ENCODE results near the gene MPP2. TPM values are rescaled to one million over a fixed set of nuclear protein-coding genes. Genes with fewer than 3 reads are reported as not detected.

The MPP2 gene
- total and polyA plus RNA-seq, 7 donors: 0.23 to 33.0 (median 10.9) TPM

DNA sequence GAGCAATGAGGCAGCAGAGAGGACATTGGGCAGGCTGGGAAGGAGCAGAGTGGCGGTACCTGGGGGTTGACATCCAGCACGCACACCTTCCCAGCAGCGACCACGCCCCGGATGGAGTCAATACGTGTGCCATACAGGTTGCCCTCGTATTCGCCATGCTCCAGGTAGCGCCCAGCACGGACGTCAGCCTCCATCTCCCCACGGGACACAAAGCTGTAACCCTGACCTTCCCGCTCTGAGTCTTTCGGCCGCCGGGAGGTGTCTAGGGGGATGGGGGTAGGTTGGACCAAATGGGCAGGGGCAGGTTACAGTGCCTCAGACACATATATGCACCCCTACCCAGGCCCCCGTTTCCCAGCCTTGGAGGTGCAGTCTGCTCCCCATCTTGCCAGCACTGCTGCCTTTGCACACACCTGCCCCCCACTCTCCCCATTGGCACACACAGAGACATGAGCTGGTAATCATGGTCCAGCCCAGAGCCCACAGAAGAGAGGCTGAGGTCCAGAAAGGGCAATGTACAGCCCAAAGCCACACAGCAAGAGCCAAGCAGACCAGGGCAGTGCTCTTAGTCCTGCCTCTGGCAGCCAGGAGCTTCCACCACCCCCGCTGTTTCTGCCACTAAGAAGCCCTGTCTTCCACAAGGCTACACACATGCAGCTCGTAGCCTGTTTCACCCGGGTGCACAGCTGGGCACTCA is 27.5 kb downstream of the MPP2 start:
- Histone ChIP-seq H3K27ac (no peak overlapping the region), H3K36me3 (peaks cover 8 to 56% (median 18%) of the 10 kb centered on the region in 4 donors), H3K9me3 (no peaks in the 10 kb centered on the region), H3K4me3 (no peak overlapping the region), H3K4me1 (peaks cover 0 to 6% (median 4%) of the 10 kb centered on the region in 4 donors), H3K27me3 (no peaks in the 10 kb centered on the region)
- TF ChIP-seq POLR2A (IDR thresholded peaks at IDR 0.05): no peak
- TF ChIP-seq, protein P1, sequence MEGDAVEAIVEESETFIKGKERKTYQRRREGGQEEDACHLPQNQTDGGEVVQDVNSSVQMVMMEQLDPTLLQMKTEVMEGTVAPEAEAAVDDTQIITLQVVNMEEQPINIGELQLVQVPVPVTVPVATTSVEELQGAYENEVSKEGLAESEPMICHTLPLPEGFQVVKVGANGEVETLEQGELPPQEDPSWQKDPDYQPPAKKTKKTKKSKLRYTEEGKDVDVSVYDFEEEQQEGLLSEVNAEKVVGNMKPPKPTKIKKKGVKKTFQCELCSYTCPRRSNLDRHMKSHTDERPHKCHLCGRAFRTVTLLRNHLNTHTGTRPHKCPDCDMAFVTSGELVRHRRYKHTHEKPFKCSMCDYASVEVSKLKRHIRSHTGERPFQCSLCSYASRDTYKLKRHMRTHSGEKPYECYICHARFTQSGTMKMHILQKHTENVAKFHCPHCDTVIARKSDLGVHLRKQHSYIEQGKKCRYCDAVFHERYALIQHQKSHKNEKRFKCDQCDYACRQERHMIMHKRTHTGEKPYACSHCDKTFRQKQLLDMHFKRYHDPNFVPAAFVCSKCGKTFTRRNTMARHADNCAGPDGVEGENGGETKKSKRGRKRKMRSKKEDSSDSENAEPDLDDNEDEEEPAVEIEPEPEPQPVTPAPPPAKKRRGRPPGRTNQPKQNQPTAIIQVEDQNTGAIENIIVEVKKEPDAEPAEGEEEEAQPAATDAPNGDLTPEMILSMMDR (IDR thresholded peaks at IDR 0.05): no peak
- no peak for TF ChIP-seq POLR2AphosphoS5 (IDR thresholded peaks at IDR 0.05)
- no peak for TF ChIP-seq EP300 (IDR thresholded peaks at IDR 0.05)
- intact Hi-C loops (cut with DNase I): loop anchor here (2.0 to 5.0 kb wide), 3 partner anchors 32 to 115 kb away; no protein-coding TSS in a partner anchor
- 72 to 87% methylated on average over 20 of the region's 20 CpGs for WGBS, 2 donors
- no peak for DNase-seq

GRCh38 chr17:43878260-43879175 is 28.8 kb downstream of the MPP2 start:
- Histone ChIP-seq H3K4me3 (no peak overlapping the region), H3K36me3 (peaks cover 8 to 56% (median 18%) of the 10 kb centered on the region in 4 donors), H3K4me1 (peaks cover 0 to 6% (median 4%) of the 10 kb centered on the region in 4 donors), H3K27ac (peak overlapping the region in 2 of 4 donors; percentile 25 to 35), H3K27me3 (no peaks in the 10 kb centered on the region), H3K9me3 (no peaks in the 10 kb centered on the region)
- no peak for TF ChIP-seq POLR2AphosphoS5 (IDR thresholded peaks at IDR 0.05)
- TF ChIP-seq, protein P1 (IDR thresholded peaks at IDR 0.05): peak; percentile 82 to 97 (median 89)
- TF ChIP-seq POLR2A (IDR thresholded peaks at IDR 0.05): no peak
- TF ChIP-seq EP300 (IDR thresholded peaks at IDR 0.05): no peak
- intact Hi-C loops (cut with DNase I): loop anchor here (2.0 to 5.0 kb wide), 3 partner anchors 34 to 116 kb away; no protein-coding TSS in a partner anchor
- WGBS, 2 donors: 13 to 24% methylated on average over 13 of the region's 13 CpGs
- DNase-seq: peak; percentile 87

DNA sequence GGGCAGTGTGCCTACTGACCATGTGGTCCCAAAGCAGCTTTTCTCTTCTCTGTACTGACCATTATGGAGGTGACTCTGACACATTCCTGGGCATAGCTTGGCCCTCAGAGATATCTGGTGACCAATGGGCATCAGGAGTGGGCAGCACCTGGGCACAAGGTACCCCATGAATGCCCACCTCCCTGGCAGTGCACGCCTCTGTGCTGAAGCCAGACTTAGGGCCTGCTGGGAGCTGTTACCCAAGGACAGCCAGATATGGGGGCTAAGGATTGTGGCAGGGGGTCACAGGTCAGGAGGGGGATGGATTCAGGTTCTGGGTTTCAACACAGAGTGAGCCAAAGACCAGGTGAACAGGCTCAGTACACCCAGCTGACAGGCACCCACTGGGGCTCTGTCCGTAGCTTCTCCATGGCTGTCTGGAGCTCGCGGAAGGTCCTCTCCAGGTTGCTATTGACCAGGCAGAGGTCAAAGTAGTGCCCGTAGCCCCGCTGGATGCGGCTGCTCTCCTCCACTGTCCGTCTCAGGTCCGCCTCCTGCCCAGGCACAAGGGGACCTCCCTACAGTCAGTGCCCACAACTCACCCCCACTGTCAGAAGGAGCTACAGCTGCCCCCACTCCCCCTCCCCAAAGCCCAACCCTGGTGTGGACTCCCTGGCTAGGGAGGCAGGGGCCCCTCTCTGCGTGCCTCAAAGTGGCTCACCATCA is 29.7 kb downstream of the MPP2 start:
- intact Hi-C loops (cut with DNase I): loop anchor here (2.0 to 5.0 kb wide), 3 partner anchors 35 to 117 kb away; no protein-coding TSS in a partner anchor
- H3K27ac ChIP-seq: no peak overlapping the region
- H3K4me3 ChIP-seq: no peak overlapping the region
- H3K4me1 ChIP-seq: peaks cover 0 to 6% (median 4%) of the 10 kb centered on the region in 4 donors
- no peak for TF ChIP-seq POLR2AphosphoS5 (IDR thresholded peaks at IDR 0.05)
- no peak for TF ChIP-seq POLR2A (IDR thresholded peaks at IDR 0.05)
- TF ChIP-seq, protein P1 (IDR thresholded peaks at IDR 0.05): no peak
- TF ChIP-seq EP300 (IDR thresholded peaks at IDR 0.05): no peak
- WGBS, 2 donors: 94 to 97% methylated on average over 10 of the region's 10 CpGs
- no peaks in the 10 kb centered on the region for H3K9me3 ChIP-seq
- no peaks in the 10 kb centered on the region for H3K27me3 ChIP-seq
- H3K36me3 ChIP-seq: peaks cover 8 to 51% (median 18%) of the 10 kb centered on the region in 4 donors
- no peak for DNase-seq

DNA sequence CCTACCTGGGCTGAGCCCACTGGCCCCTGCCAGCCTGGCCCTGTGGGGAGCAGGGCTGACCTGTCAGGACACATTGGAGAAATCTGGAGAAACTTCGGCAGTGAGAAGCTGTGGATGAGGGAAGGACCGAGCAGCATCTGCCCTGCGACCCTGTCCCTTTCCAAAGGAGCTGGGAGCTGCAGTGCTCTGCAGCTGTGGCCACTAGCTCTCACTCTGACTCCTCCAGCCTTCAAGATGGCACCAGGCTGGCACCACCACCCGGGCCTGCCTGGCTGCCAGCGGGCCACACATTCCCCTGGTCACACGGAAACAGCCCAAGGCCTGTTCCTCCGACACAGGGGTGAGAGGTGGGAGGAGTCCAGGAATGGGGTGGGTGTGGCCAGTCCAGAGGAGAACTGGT is 30.3 kb downstream of the MPP2 start:
- H3K4me3 ChIP-seq: no peak overlapping the region
- 89 to 91% methylated on average over 7 of the region's 7 CpGs for WGBS, 2 donors
- peaks cover 8 to 45% (median 15%) of the 10 kb centered on the region in 4 donors for H3K36me3 ChIP-seq
- no peak for DNase-seq
- H3K27me3 ChIP-seq: no peaks in the 10 kb centered on the region
- peaks cover 0 to 9% (median 4%) of the 10 kb centered on the region in 4 donors for H3K4me1 ChIP-seq
- no peaks in the 10 kb centered on the region for H3K9me3 ChIP-seq
- intact Hi-C loops (cut with DNase I): loop anchor here (5.0 kb wide), 1 partner anchor 35 kb away; no protein-coding TSS in a partner anchor
- H3K27ac ChIP-seq: no peak overlapping the region
- no peak for TF ChIP-seq EP300 (IDR thresholded peaks at IDR 0.05)
- TF ChIP-seq POLR2A (IDR thresholded peaks at IDR 0.05): no peak
- TF ChIP-seq, protein P1 (IDR thresholded peaks at IDR 0.05): no peak
- TF ChIP-seq POLR2AphosphoS5 (IDR thresholded peaks at IDR 0.05): no peak

All from sigmoid colon (tissue), 7 donors.